Skeletal muscle tissue (tissue), 4 donors: ENCODE measurements around the gene BZW1. TPM values are rescaled to one million over a fixed set of nuclear protein-coding genes. Genes with fewer than 3 reads are reported as not detected.
A peak's percentile ranks its signal among the peaks of the same experiment; 100 is the strongest.

Source experiments
- H3K27ac ChIP-seq: one replicate; pipeline ENCODE4 v1.7.0; 2013; ENCODE audit warnings: mild to moderate bottlenecking, low read depth, low read length, inconsistent platforms
- H3K27me3 ChIP-seq, 3 donors: one replicate each; pipeline ENCODE4 v1.7.0; 2013; ENCODE audit warnings: low read length in 3 of 3; ENCODE audit not compliant: control insufficient read depth in 3 of 3, insufficient read depth in 3 of 3
- H3K36me3 ChIP-seq, 3 donors: one replicate each; pipeline ENCODE4 v1.7.0; 2013; ENCODE audit warnings: low read length in 3 of 3; ENCODE audit not compliant: control insufficient read depth in 3 of 3, insufficient read depth in 3 of 3
- H3K4me1 ChIP-seq, 3 donors: one replicate each; pipeline ENCODE4 v1.7.0; 2013; ENCODE audit warnings: low read length in 3 of 3, mild to moderate bottlenecking in 3 of 3; ENCODE audit not compliant: control insufficient read depth in 3 of 3, insufficient read depth in 3 of 3
- H3K4me3 ChIP-seq, 3 donors: one replicate each; pipeline ENCODE4 v1.7.0; 2013; ENCODE audit warnings: low read length in 3 of 3
- H3K9ac ChIP-seq, 3 donors: one replicate each; pipeline ENCODE4 v1.7.0; 2013; ENCODE audit warnings: low read length in 3 of 3, mild to moderate bottlenecking in 3 of 3, moderate library complexity in 2 of 3, low read depth in 1 of 3
- H3K9me3 ChIP-seq, 3 donors: one replicate each; pipeline ENCODE4 v1.7.0; 2013; ENCODE audit warnings: low read length in 3 of 3; ENCODE audit not compliant: control insufficient read depth in 3 of 3
- total RNA-seq: library from RNA; depleted of rRNA; stranded (reverse); fragments of >200 nt; gene quantifications from one replicate; pipeline ENCODE4 v1.2.3, GENCODE V29; 2014
- donor health status: Osteomylitis.

Gene BZW1
- total RNA-seq, 1 donor from 2014 or later = 180 TPM

GRCh38 chr2:200774920-200775319 lies 36.8 kb upstream of the BZW1 start:
- Histone ChIP-seq H3K27ac (no peak overlapping the region), H3K9ac (no peak overlapping the region), H3K36me3 (no peaks in the 10 kb centered on the region), H3K9me3 (no peaks in the 10 kb centered on the region), H3K4me3 (no peak overlapping the region), H3K27me3 (no peaks in the 10 kb centered on the region), H3K4me1 (no peaks in the 10 kb centered on the region)

GRCh38 chr2:200777275-200777674 lies 34.4 kb upstream of the BZW1 start:
- H3K36me3 ChIP-seq = no peaks in the 10 kb centered on the region
- no peak overlapping the region for H3K4me3 ChIP-seq
- H3K4me1 ChIP-seq = no peaks in the 10 kb centered on the region
- H3K9me3 ChIP-seq = no peaks in the 10 kb centered on the region
- no peaks in the 10 kb centered on the region for H3K27me3 ChIP-seq
- no peak overlapping the region for H3K9ac ChIP-seq
- no peak overlapping the region for H3K27ac ChIP-seq

- H3K36me3 ChIP-seq = no peaks in the 10 kb centered on the region
- no peaks in the 10 kb centered on the region for H3K9me3 ChIP-seq
- no peaks in the 10 kb centered on the region for H3K4me1 ChIP-seq
- H3K27me3 ChIP-seq = no peaks in the 10 kb centered on the region
- no peak overlapping the region for H3K9ac ChIP-seq
- no peak overlapping the region for H3K4me3 ChIP-seq
- no peak overlapping the region for H3K27ac ChIP-seq
Observed at GRCh38 chr2:200778038-200778437, 33.7 kb upstream of the BZW1 start.

GRCh38 chr2:200779214-200779613 lies 32.5 kb upstream of the BZW1 start:
- Histone ChIP-seq H3K36me3 (no peaks in the 10 kb centered on the region), H3K4me3 (no peak overlapping the region), H3K9ac (no peak overlapping the region), H3K27me3 (no peaks in the 10 kb centered on the region), H3K4me1 (no peaks in the 10 kb centered on the region), H3K9me3 (no peaks in the 10 kb centered on the region), H3K27ac (no peak overlapping the region)

GRCh38 chr2:200781616-200782015 lies 30.1 kb upstream of the BZW1 start:
- H3K36me3 ChIP-seq = no peaks in the 10 kb centered on the region
- no peaks in the 10 kb centered on the region for H3K4me1 ChIP-seq
- H3K9me3 ChIP-seq = no peaks in the 10 kb centered on the region
- H3K27me3 ChIP-seq = no peaks in the 10 kb centered on the region
- H3K27ac ChIP-seq = no peak overlapping the region
- no peak overlapping the region for H3K4me3 ChIP-seq
- H3K9ac ChIP-seq = no peak overlapping the region

GRCh38 chr2:200782251-200782650 lies 29.5 kb upstream of the BZW1 start:
- no peak overlapping the region for H3K27ac ChIP-seq
- peaks cover 0 to 1% (median 1%) of the 10 kb centered on the region in 3 donors for H3K4me1 ChIP-seq
- no peaks in the 10 kb centered on the region for H3K9me3 ChIP-seq
- no peaks in the 10 kb centered on the region for H3K36me3 ChIP-seq
- no peak overlapping the region for H3K9ac ChIP-seq
- H3K27me3 ChIP-seq = no peaks in the 10 kb centered on the region
- no peak overlapping the region for H3K4me3 ChIP-seq

- Histone ChIP-seq H3K4me1 (peaks cover 6 to 12% (median 12%) of the 10 kb centered on the region in 3 donors), H3K36me3 (no peaks in the 10 kb centered on the region), H3K27me3 (no peaks in the 10 kb centered on the region), H3K27ac (no peak overlapping the region), H3K9me3 (no peaks in the 10 kb centered on the region), H3K9ac (no peak overlapping the region), H3K4me3 (no peak overlapping the region)
Observed at GRCh38 chr2:200784215-200784614, 27.5 kb upstream of the BZW1 start.

- Histone ChIP-seq H3K4me3 (no peak overlapping the region), H3K9me3 (no peaks in the 10 kb centered on the region), H3K36me3 (no peaks in the 10 kb centered on the region), H3K9ac (no peak overlapping the region), H3K27ac (no peak overlapping the region), H3K4me1 (peaks cover 6 to 12% (median 12%) of the 10 kb centered on the region in 3 donors), H3K27me3 (no peaks in the 10 kb centered on the region)
Observed at GRCh38 chr2:200786423-200786822, 25.3 kb upstream of the BZW1 start.

GRCh38 chr2:200786826-200787225 lies 24.9 kb upstream of the BZW1 start:
- Histone ChIP-seq H3K4me1 (peaks cover 6 to 12% (median 12%) of the 10 kb centered on the region in 3 donors), H3K36me3 (no peaks in the 10 kb centered on the region), H3K9ac (no peak overlapping the region), H3K4me3 (no peak overlapping the region), H3K27me3 (no peaks in the 10 kb centered on the region), H3K27ac (no peak overlapping the region), H3K9me3 (no peaks in the 10 kb centered on the region)

GRCh38 chr2:200787351-200788120 lies 24.2 kb upstream of the BZW1 start:
- Histone ChIP-seq H3K27ac (peak overlapping the region; percentile 33), H3K27me3 (no peaks in the 10 kb centered on the region), H3K9me3 (no peaks in the 10 kb centered on the region), H3K4me1 (peaks cover 6 to 12% (median 12%) of the 10 kb centered on the region in 3 donors), H3K4me3 (peak overlapping the region in 2 of 3 donors; percentile 2 to 17), H3K36me3 (no peaks in the 10 kb centered on the region), H3K9ac (no peak overlapping the region)
